Activated CD4-positive, alpha-beta T cell treated with anti-CD3 and anti-CD28 coated beads, Interleukin-2, amount 10 ng/mL, durations not matched to agents 24 days and 14 days (primary cell): Measurements from ENCODE around the gene TNFRSF1B. TPM values are rescaled to one million over a fixed set of nuclear protein-coding genes. Genes with fewer than 3 reads are reported as not detected.

Experiments
- total RNA-seq: library from RNA; stranded (reverse); gene quantifications from 2 replicates; pipeline ENCODE4 v1.2.3, GENCODE V29; 2022

The TNFRSF1B gene
- total RNA-seq, 1 donor from 2014 or later: 145 TPM

Other genes with a start within 250 kb of the TNFRSF1B start
- gene KIAA2013, start 240.6 kb upstream of the TNFRSF1B start, total RNA-seq: 34.1 and 36.5 TPM in 2 replicates
- gene PLOD1, start 232.3 kb upstream of the TNFRSF1B start, total RNA-seq: 40.3 and 40.6 TPM in 2 replicates
- gene MFN2, start 186.5 kb upstream of the TNFRSF1B start, total RNA-seq: 84.6 and 88.7 TPM in 2 replicates
- 68.9 and 73.9 TPM in 2 replicates for gene MIIP, start 147.5 kb upstream of the TNFRSF1B start, total RNA-seq
- 33.2 and 35.1 TPM in 2 replicates for gene TNFRSF8, start 103.7 kb upstream of the TNFRSF1B start, total RNA-seq
- gene VPS13D, start 63.0 kb downstream of the TNFRSF1B start, total RNA-seq: 26.9 and 30.8 TPM in 2 replicates